NT2/D1 (cell line): ENCODE measurements around the gene KISS1R.

ENCODE experiments used
- DNase-seq: peaks from one replicate; pipeline ENCODE4 v3.0.0-alpha.2; 2011; ENCODE audit warnings: low read depth, low spot score
- H3K27me3 ChIP-seq: 2 replicates; pipeline ENCODE4 v1.6.0; 2011; ENCODE audit warnings: mild to moderate bottlenecking; ENCODE audit not compliant: insufficient read length, insufficient read depth
- H3K36me3 ChIP-seq: 2 replicates; pipeline ENCODE4 v1.6.1; 2011; ENCODE audit warnings: mild to moderate bottlenecking, low read length, mixed read lengths; ENCODE audit not compliant: insufficient read depth, insufficient read length
- H3K4me1 ChIP-seq: 2 replicates; pipeline ENCODE4 v1.5.1; 2011; ENCODE audit not compliant: insufficient read depth, insufficient read length
- H3K4me3 ChIP-seq: 2 replicates; pipeline ENCODE4 v1.5.1; 2011; ENCODE audit warnings: low read depth; ENCODE audit not compliant: insufficient read length
- H3K9ac ChIP-seq: 2 replicates; pipeline ENCODE4 v1.6.0; 2011; ENCODE audit warnings: low read depth; ENCODE audit not compliant: insufficient read length
- H3K9me3 ChIP-seq: 2 replicates; pipeline ENCODE4 v1.5.1; 2011; ENCODE audit warnings: mild to moderate bottlenecking, low read length; ENCODE audit not compliant: insufficient read depth
- SUZ12 ChIP-seq: IDR thresholded peaks from 2 replicates; pipeline ENCODE4 v1.6.1; 2011; ENCODE audit not compliant: insufficient read length, insufficient read depth; ENCODE audit errors: extremely low read depth
- YY1 ChIP-seq: IDR thresholded peaks from 2 replicates; pipeline ENCODE4 v1.6.1; 2011; ENCODE audit not compliant: insufficient read length, insufficient read depth
- ZNF274 ChIP-seq: IDR thresholded peaks from 2 replicates; pipeline ENCODE4 v1.6.1; 2011; ENCODE audit warnings: mild to moderate bottlenecking, low read depth, low read length

KISS1R gene

GRCh38 chr19:911197-912033 lies 5.7 kb upstream of the KISS1R start:
- Histone ChIP-seq H3K4me1 (peaks cover 10% of the 10 kb centered on the region), H3K9me3 (no peaks in the 10 kb centered on the region), H3K9ac (no peak overlapping the region), H3K36me3 (no peaks in the 10 kb centered on the region), H3K4me3 (no peak overlapping the region), H3K27me3 (peaks cover 9% of the 10 kb centered on the region)
- TF ChIP-seq ZNF274, result no peak
- no peak for DNase-seq

GRCh38 chr19:912181-913079 lies 4.7 kb upstream of the KISS1R start:
- Histone ChIP-seq H3K4me3 (peak overlapping the region; percentile 69), H3K27me3 (peaks cover 18% of the 10 kb centered on the region), H3K9me3 (no peaks in the 10 kb centered on the region), H3K4me1 (peaks cover 11% of the 10 kb centered on the region), H3K36me3 (no peaks in the 10 kb centered on the region), H3K9ac (peak overlapping the region; percentile 85)
- TF ChIP-seq ZNF274 (no peak), SUZ12 (no peak), YY1 (no peak)
- no peak for DNase-seq

- H3K4me1 ChIP-seq, result peaks cover 13% of the 10 kb centered on the region
- no peaks in the 10 kb centered on the region for H3K36me3 ChIP-seq
- H3K27me3 ChIP-seq, result peaks cover 25% of the 10 kb centered on the region
- DNase-seq, result no peak
- peak within 1 kb of the TSS; percentile 69 for H3K4me3 ChIP-seq
- no peaks in the 10 kb centered on the region for H3K9me3 ChIP-seq
- H3K9ac ChIP-seq, result peak within 1 kb of the TSS; percentile 85
- TF ChIP-seq YY1, result no peak
- TF ChIP-seq SUZ12, result no peak
- TF ChIP-seq ZNF274, result no peak
These were observed 3.9 kb upstream of the KISS1R start, which contains the start of gene R3HDM4 for GRCh38 chr19:913080-913748. Gene R3HDM4 (minus strand): TSS chr19:913219. CDS start chr19:913157, 62 bp downstream.

- DNase-seq, result no peak
These were observed 349 bp upstream of the KISS1R start for GRCh38 chr19:916645-917322.

GRCh38 chr19:918152-918437 lies 962 bp downstream of the KISS1R start:
- Histone ChIP-seq H3K36me3 (no peaks in the 10 kb centered on the region), H3K27me3 (peaks cover 57% of the 10 kb centered on the region)

More at GRCh38 chr19:916645-917322, 349 bp upstream of the KISS1R start:
- H3K36me3 ChIP-seq, result no peaks in the 10 kb centered on the region
- H3K9me3 ChIP-seq, result no peaks in the 10 kb centered on the region
- peaks cover 57% of the 10 kb centered on the region for H3K27me3 ChIP-seq
- H3K9ac ChIP-seq, result peak overlapping the region; percentile 72
- TF ChIP-seq YY1, result no peak
- no peak for TF ChIP-seq SUZ12
- no peak for TF ChIP-seq ZNF274
- peak overlapping the region; percentile 71 for H3K4me3 ChIP-seq
- peaks cover 25% of the 10 kb centered on the region for H3K4me1 ChIP-seq

GRCh38 chr19:918481-919198 lies 1.5 kb downstream of the KISS1R start:
- no peaks in the 10 kb centered on the region for H3K36me3 ChIP-seq
- peaks cover 23% of the 10 kb centered on the region for H3K4me1 ChIP-seq
- H3K9ac ChIP-seq, result peak overlapping the region; percentile 32
- DNase-seq, result no peak
- H3K27me3 ChIP-seq, result peaks cover 54% of the 10 kb centered on the region
- peak overlapping the region; percentile 71 for H3K4me3 ChIP-seq
- no peak for TF ChIP-seq ZNF274
- no peak for TF ChIP-seq YY1
- no peak for TF ChIP-seq SUZ12
- no peaks in the 10 kb centered on the region for H3K9me3 ChIP-seq

More at GRCh38 chr19:918152-918437, 962 bp downstream of the KISS1R start:
- peaks cover 25% of the 10 kb centered on the region for H3K4me1 ChIP-seq
- H3K9me3 ChIP-seq, result no peaks in the 10 kb centered on the region
- H3K9ac ChIP-seq, result peak overlapping the region; percentile 42
- no peak for DNase-seq
- peak overlapping the region; percentile 71 for H3K4me3 ChIP-seq
- no peak for TF ChIP-seq YY1
